ENCODE measurements around the gene MAP3K8. TPM values are rescaled to one million over a fixed set of nuclear protein-coding genes. Genes with fewer than 3 reads are reported as not detected.

The MAP3K8 gene
- total and polyA plus RNA-seq, 9 of the 15 experiments (the other 6 are each of a cell fraction or from before 2014, with no cell fraction given), result 6.9 to 23.6 (median 13.6) TPM

DNA sequence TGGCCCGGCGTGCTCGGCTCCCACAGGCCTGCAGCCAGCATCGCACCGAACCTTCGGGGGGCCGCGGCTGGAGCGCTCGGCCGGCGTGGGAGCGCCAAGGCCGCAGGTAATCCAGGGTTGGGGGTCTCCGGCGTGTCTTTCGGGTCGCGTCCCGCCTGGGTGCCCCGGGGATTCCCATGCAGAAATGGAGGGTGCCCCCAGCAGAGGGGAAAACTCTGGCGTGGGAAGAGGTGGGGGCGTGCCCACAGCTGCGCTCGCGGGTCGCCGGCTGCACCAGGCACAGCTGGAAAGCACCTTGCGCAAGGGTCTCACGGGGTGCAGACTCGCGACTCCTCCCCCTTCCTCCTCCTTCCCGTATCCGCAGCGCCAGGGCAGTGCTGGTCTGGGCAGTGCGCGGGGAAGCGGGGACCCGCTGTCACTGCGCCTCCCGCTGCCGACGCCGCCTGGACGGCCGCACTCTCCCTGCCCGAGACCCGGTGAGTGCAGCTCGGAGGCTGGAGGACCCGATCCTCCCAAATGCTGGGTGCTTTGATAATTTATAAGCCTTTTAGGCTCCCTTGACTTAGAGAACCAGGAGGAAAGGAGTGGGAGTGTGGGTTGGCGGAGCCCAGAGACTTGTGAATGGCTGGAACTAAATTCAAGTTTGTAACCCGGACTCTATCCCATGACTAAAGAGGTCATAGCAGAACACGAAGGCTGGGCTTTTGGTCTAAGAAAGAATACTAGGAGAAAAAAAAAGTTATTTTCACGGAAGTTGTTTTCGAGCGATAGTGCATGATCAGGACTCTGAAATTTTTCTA lies 489 bp downstream of the MAP3K8 start (continued):
- TF ChIP-seq, protein P1, sequence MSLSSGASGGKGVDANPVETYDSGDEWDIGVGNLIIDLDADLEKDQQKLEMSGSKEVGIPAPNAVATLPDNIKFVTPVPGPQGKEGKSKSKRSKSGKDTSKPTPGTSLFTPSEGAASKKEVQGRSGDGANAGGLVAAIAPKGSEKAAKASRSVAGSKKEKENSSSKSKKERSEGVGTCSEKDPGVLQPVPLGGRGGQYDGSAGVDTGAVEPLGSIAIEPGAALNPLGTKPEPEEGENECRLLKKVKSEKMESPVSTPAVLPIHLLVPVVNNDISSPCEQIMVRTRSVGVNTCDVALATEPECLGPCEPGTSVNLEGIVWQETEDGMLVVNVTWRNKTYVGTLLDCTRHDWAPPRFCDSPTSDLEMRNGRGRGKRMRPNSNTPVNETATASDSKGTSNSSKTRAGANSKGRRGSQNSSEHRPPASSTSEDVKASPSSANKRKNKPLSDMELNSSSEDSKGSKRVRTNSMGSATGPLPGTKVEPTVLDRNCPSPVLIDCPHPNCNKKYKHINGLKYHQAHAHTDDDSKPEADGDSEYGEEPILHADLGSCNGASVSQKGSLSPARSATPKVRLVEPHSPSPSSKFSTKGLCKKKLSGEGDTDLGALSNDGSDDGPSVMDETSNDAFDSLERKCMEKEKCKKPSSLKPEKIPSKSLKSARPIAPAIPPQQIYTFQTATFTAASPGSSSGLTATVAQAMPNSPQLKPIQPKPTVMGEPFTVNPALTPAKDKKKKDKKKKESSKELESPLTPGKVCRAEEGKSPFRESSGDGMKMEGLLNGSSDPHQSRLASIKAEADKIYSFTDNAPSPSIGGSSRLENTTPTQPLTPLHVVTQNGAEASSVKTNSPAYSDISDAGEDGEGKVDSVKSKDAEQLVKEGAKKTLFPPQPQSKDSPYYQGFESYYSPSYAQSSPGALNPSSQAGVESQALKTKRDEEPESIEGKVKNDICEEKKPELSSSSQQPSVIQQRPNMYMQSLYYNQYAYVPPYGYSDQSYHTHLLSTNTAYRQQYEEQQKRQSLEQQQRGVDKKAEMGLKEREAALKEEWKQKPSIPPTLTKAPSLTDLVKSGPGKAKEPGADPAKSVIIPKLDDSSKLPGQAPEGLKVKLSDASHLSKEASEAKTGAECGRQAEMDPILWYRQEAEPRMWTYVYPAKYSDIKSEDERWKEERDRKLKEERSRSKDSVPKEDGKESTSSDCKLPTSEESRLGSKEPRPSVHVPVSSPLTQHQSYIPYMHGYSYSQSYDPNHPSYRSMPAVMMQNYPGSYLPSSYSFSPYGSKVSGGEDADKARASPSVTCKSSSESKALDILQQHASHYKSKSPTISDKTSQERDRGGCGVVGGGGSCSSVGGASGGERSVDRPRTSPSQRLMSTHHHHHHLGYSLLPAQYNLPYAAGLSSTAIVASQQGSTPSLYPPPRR (CRISPR knock-in tag; IDR thresholded peaks at IDR 0.05; ENCODE audit: borderline replicate concordance), result no peak
- peak in 1 of 2 experiments; percentile 73; a peak in 2 of 4 replicates for TF ChIP-seq HDAC1 (IDR thresholded peaks at IDR 0.05)
- TF ChIP-seq, protein P2, sequence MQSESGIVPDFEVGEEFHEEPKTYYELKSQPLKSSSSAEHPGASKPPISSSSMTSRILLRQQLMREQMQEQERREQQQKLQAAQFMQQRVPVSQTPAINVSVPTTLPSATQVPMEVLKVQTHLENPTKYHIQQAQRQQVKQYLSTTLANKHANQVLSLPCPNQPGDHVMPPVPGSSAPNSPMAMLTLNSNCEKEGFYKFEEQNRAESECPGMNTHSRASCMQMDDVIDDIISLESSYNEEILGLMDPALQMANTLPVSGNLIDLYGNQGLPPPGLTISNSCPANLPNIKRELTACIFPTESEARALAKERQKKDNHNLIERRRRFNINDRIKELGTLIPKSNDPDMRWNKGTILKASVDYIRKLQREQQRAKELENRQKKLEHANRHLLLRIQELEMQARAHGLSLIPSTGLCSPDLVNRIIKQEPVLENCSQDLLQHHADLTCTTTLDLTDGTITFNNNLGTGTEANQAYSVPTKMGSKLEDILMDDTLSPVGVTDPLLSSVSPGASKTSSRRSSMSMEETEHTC (IDR thresholded peaks at IDR 0.05), result peak; percentile 68
- TF ChIP-seq TGIF2 (CRISPR knock-in tag; IDR thresholded peaks at IDR 0.05), result peak; percentile 89; the same call in 1 of the 2 replicates
- TF ChIP-seq EGR1 (conservative IDR thresholded peaks at IDR 0.05), result peak; percentile 26
- no peak for TF ChIP-seq NFXL1 (CRISPR knock-in tag; IDR thresholded peaks at IDR 0.05)
- TF ChIP-seq HOXB6 (CRISPR knock-in tag; IDR thresholded peaks at IDR 0.05; ENCODE audit: borderline replicate concordance), result no peak
- TF ChIP-seq, protein P3, sequence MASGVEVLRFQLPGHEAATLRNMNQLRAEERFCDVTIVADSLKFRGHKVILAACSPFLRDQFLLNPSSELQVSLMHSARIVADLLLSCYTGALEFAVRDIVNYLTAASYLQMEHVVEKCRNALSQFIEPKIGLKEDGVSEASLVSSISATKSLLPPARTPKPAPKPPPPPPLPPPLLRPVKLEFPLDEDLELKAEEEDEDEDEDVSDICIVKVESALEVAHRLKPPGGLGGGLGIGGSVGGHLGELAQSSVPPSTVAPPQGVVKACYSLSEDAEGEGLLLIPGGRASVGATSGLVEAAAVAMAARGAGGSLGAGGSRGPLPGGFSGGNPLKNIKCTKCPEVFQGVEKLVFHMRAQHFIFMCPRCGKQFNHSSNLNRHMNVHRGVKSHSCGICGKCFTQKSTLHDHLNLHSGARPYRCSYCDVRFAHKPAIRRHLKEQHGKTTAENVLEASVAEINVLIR (CRISPR knock-in tag; IDR thresholded peaks at IDR 0.05), result no peak
- TF ChIP-seq, protein P4, sequence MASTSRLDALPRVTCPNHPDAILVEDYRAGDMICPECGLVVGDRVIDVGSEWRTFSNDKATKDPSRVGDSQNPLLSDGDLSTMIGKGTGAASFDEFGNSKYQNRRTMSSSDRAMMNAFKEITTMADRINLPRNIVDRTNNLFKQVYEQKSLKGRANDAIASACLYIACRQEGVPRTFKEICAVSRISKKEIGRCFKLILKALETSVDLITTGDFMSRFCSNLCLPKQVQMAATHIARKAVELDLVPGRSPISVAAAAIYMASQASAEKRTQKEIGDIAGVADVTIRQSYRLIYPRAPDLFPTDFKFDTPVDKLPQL (IDR thresholded peaks at IDR 0.05; ENCODE audit: extremely low read depth, insufficient read length), result no peak
- no peak for TF ChIP-seq POLR3A (IDR thresholded peaks at IDR 0.05; ENCODE audit: borderline replicate concordance, extremely low read depth, insufficient read depth, insufficient read length)
- TF ChIP-seq, protein P5, sequence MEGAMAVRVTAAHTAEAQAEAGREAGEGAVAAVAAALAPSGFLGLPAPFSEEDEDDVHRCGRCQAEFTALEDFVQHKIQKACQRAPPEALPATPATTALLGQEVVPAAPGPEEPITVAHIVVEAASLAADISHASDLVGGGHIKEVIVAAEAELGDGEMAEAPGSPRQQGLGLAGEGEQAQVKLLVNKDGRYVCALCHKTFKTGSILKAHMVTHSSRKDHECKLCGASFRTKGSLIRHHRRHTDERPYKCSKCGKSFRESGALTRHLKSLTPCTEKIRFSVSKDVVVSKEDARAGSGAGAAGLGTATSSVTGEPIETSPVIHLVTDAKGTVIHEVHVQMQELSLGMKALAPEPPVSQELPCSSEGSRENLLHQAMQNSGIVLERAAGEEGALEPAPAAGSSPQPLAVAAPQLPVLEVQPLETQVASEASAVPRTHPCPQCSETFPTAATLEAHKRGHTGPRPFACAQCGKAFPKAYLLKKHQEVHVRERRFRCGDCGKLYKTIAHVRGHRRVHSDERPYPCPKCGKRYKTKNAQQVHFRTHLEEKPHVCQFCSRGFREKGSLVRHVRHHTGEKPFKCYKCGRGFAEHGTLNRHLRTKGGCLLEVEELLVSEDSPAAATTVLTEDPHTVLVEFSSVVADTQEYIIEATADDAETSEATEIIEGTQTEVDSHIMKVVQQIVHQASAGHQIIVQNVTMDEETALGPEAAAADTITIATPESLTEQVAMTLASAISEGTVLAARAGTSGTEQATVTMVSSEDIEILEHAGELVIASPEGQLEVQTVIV (CRISPR knock-in tag; IDR thresholded peaks at IDR 0.05; ENCODE audit: borderline replicate concordance), result no peak
- TF ChIP-seq SMAD1 (IDR thresholded peaks at IDR 0.05; ENCODE audit: low read depth, low read length, partially characterized antibody), result no peak
- peak; percentile 43; the same call in 1 of the 2 replicates for TF ChIP-seq ZBTB17 (CRISPR knock-in tag; IDR thresholded peaks at IDR 0.05)
- TF ChIP-seq ZNF354B (CRISPR knock-in tag; IDR thresholded peaks at IDR 0.05), result no peak
- TF ChIP-seq NFRKB (IDR thresholded peaks at IDR 0.05; ENCODE audit: low read depth), result no peak; the same call in 1 of the 2 replicates
- no peak for TF ChIP-seq PYGO2 (tag; IDR thresholded peaks at IDR 0.05)
- no peak for TF ChIP-seq STAT5B (CRISPR knock-in tag; IDR thresholded peaks at IDR 0.05)
